Activated naive CD4-positive, alpha-beta T cell treated with anti-CD3 and anti-CD28 coated beads, Interleukin-2, amount 50 U/mL, for 24 hours (primary cell): ENCODE measurements around the gene CPNE7.
"Not testable (repeated sequence)": the region's sequence is repeated elsewhere in the genome, so short reads cannot be mapped to it uniquely, and the experiment has no call there.

ENCODE experiments used
- H3K27ac Mint-ChIP-seq: one replicate; pipeline ENCODE4 v1.8.0; 2021; ENCODE audit warnings: mild to moderate bottlenecking, mixed read lengths
- H3K27me3 Mint-ChIP-seq: one replicate; pipeline ENCODE4 v1.8.0; 2021; ENCODE audit warnings: mixed read lengths
- H3K36me3 Mint-ChIP-seq: one replicate; pipeline ENCODE4 v1.8.0; 2021; ENCODE audit warnings: mixed read lengths
- H3K4me1 Mint-ChIP-seq: one replicate; pipeline ENCODE4 v1.8.0; 2021; ENCODE audit warnings: mixed read lengths
- H3K4me3 Mint-ChIP-seq: one replicate; pipeline ENCODE4 v1.8.0; 2021; ENCODE audit warnings: mild to moderate bottlenecking, mixed read lengths
- H3K9me3 Mint-ChIP-seq: one replicate; pipeline ENCODE4 v1.8.0; 2021; ENCODE audit warnings: mixed read lengths

Gene CPNE7

GRCh38 chr16:89633064-89633631 lies 57.6 kb downstream of the CPNE7 start:
- no peaks in the 10 kb centered on the region for H3K4me1 Mint-ChIP-seq
- H3K27me3 Mint-ChIP-seq = peaks cover 2% of the 10 kb centered on the region
- no peaks in the 10 kb centered on the region for H3K9me3 Mint-ChIP-seq
- no peaks in the 10 kb centered on the region for H3K36me3 Mint-ChIP-seq
- H3K4me3 Mint-ChIP-seq = no peak overlapping the region
- no peak overlapping the region for H3K27ac Mint-ChIP-seq

GRCh38 chr16:89634463-89635385 lies 59.2 kb downstream of the CPNE7 start:
- not testable (repeated sequence) for H3K36me3 Mint-ChIP-seq, H3K4me3 Mint-ChIP-seq, H3K4me1 Mint-ChIP-seq, H3K27me3 Mint-ChIP-seq, H3K9me3 Mint-ChIP-seq
- H3K27ac Mint-ChIP-seq = peak overlapping the region; percentile 35

GRCh38 chr16:89636663-89637062 lies 61.1 kb downstream of the CPNE7 start:
- peaks cover 9% of the 10 kb centered on the region for H3K4me1 Mint-ChIP-seq
- no peak overlapping the region for H3K4me3 Mint-ChIP-seq
- peaks cover 2% of the 10 kb centered on the region for H3K27me3 Mint-ChIP-seq
- no peaks in the 10 kb centered on the region for H3K9me3 Mint-ChIP-seq
- H3K36me3 Mint-ChIP-seq = no peaks in the 10 kb centered on the region
- no peak overlapping the region for H3K27ac Mint-ChIP-seq

GRCh38 chr16:89637379-89637778 lies 61.8 kb downstream of the CPNE7 start:
- Mint-ChIP-seq H3K27ac (no peak overlapping the region), H3K4me1 (peaks cover 9% of the 10 kb centered on the region), H3K36me3 (no peaks in the 10 kb centered on the region), H3K9me3 (no peaks in the 10 kb centered on the region), H3K27me3 (peaks cover 2% of the 10 kb centered on the region), H3K4me3 (no peak overlapping the region)

GRCh38 chr16:89638455-89638854 lies 62.9 kb downstream of the CPNE7 start:
- Mint-ChIP-seq H3K27ac (no peak overlapping the region), H3K27me3 (peaks cover 2% of the 10 kb centered on the region), H3K4me1 (peaks cover 9% of the 10 kb centered on the region), H3K4me3 (no peak overlapping the region), H3K36me3 (no peaks in the 10 kb centered on the region), H3K9me3 (no peaks in the 10 kb centered on the region)

- Mint-ChIP-seq H3K4me3 (no peak overlapping the region), H3K27ac (no peak overlapping the region), H3K36me3 (no peaks in the 10 kb centered on the region), H3K9me3 (no peaks in the 10 kb centered on the region), H3K27me3 (peaks cover 2% of the 10 kb centered on the region), H3K4me1 (peaks cover 9% of the 10 kb centered on the region)
Measured at GRCh38 chr16:89639385-89639784, 63.8 kb downstream of the CPNE7 start.

GRCh38 chr16:89641458-89642119 lies 66.0 kb downstream of the CPNE7 start:
- no peak overlapping the region for H3K27ac Mint-ChIP-seq
- H3K9me3 Mint-ChIP-seq = no peaks in the 10 kb centered on the region
- H3K4me3 Mint-ChIP-seq = no peak overlapping the region
- H3K36me3 Mint-ChIP-seq = peaks cover 6% of the 10 kb centered on the region
- no peaks in the 10 kb centered on the region for H3K27me3 Mint-ChIP-seq
- peaks cover 9% of the 10 kb centered on the region for H3K4me1 Mint-ChIP-seq

GRCh38 chr16:89642574-89642973 lies 67.0 kb downstream of the CPNE7 start:
- Mint-ChIP-seq H3K4me1 (peaks cover 9% of the 10 kb centered on the region), H3K36me3 (peaks cover 6% of the 10 kb centered on the region), H3K9me3 (no peaks in the 10 kb centered on the region), H3K27ac (no peak overlapping the region), H3K27me3 (no peaks in the 10 kb centered on the region), H3K4me3 (no peak overlapping the region)

- H3K27ac Mint-ChIP-seq = no peak overlapping the region
- no peak overlapping the region for H3K4me3 Mint-ChIP-seq
- H3K9me3 Mint-ChIP-seq = no peaks in the 10 kb centered on the region
Measured at GRCh38 chr16:89643769-89644300, 68.3 kb downstream of the CPNE7 start.

GRCh38 chr16:89645122-89645521 lies 69.6 kb downstream of the CPNE7 start:
- no peaks in the 10 kb centered on the region for H3K9me3 Mint-ChIP-seq
- no peak overlapping the region for H3K4me3 Mint-ChIP-seq
- H3K27ac Mint-ChIP-seq = no peak overlapping the region
- peaks cover 9% of the 10 kb centered on the region for H3K4me1 Mint-ChIP-seq
- H3K36me3 Mint-ChIP-seq = peaks cover 10% of the 10 kb centered on the region
- H3K27me3 Mint-ChIP-seq = no peaks in the 10 kb centered on the region

More at GRCh38 chr16:89643769-89644300, 68.3 kb downstream of the CPNE7 start:
- peaks cover 8% of the 10 kb centered on the region for H3K36me3 Mint-ChIP-seq
- H3K27me3 Mint-ChIP-seq = no peaks in the 10 kb centered on the region
- H3K4me1 Mint-ChIP-seq = peaks cover 9% of the 10 kb centered on the region

GRCh38 chr16:89646270-89646669 lies 70.7 kb downstream of the CPNE7 start:
- Mint-ChIP-seq H3K9me3 (no peaks in the 10 kb centered on the region), H3K27me3 (no peaks in the 10 kb centered on the region), H3K4me1 (no peaks in the 10 kb centered on the region), H3K36me3 (peaks cover 10% of the 10 kb centered on the region), H3K4me3 (no peak overlapping the region), H3K27ac (no peak overlapping the region)
